IMR-90 (cell line): Measurements from ENCODE around the gene INPP5A. TPM values are rescaled to one million over a fixed set of nuclear protein-coding genes. Genes with fewer than 3 reads are reported as not detected.

ENCODE experiments used
- ATAC-seq: fragments of 200-7000 bp; cut with Tn5 transposase; 2 replicates; pipeline ENCODE4 v1.9.1; 2020; ENCODE audit warnings: low read depth, mild to moderate bottlenecking, moderate library complexity
- BruUV-seq: library from RNA; stranded (reverse); fragments of 400-500 nt; replicated peaks from 2 replicates; lab custom pipeline; 2021; lab: Mats Ljungman, UMichigan
- CTCF ChIA-PET: fragments of 300-600 bp; formaldehyde crosslinking; extraction: SDS; loops from one replicate; lab custom pipeline; 2021; ENCODE audit warnings: antibody characterized with exemption; lab: Yijun Ruan, JAX
- POLR2A ChIA-PET: fragments of 300-600 bp; sonication (Branson Sonifier 250); formaldehyde crosslinking; loops from one replicate; lab custom pipeline; 2022; ENCODE audit warnings: antibody characterized with exemption; ENCODE audit not compliant: unreplicated experiment; lab: Charles Lee
- DNase-seq: peaks from one replicate; pipeline ENCODE4 v3.0.0; 2013
- H2AFZ ChIP-seq: replicated peaks from 2 replicates; pipeline ENCODE3; 2013; ENCODE audit warnings: low read length, mild to moderate bottlenecking; ENCODE audit not compliant: poor library complexity
- H2AK5ac ChIP-seq: 2 replicates; pipeline ENCODE4 v1.6.1; 2013; ENCODE audit warnings: low read depth, low read length, inconsistent platforms
- H2AK9ac ChIP-seq: replicated peaks from 2 replicates; pipeline ENCODE3; 2013; ENCODE audit warnings: mild to moderate bottlenecking, low read depth, low read length, moderate library complexity; ENCODE audit not compliant: poor library complexity
- H2BK120ac ChIP-seq: 2 replicates; pipeline ENCODE4 v1.6.1; 2013; ENCODE audit warnings: low read depth, low read length, inconsistent platforms
- H2BK15ac ChIP-seq: 3 replicates; pipeline ENCODE4 v1.6.1; 2013; ENCODE audit warnings: low read depth, low read length, inconsistent platforms
- H2BK20ac ChIP-seq: 2 replicates; pipeline ENCODE4 v1.6.1; 2013; ENCODE audit warnings: low read depth, mild to moderate bottlenecking, inconsistent platforms, low read length, moderate library complexity
- H2BK5ac ChIP-seq: 2 replicates; pipeline ENCODE4 v1.6.1; 2013; ENCODE audit warnings: mild to moderate bottlenecking, low read depth, low read length, inconsistent platforms; ENCODE audit not compliant: poor library complexity, severe bottlenecking
- H3K14ac ChIP-seq: replicated peaks from 2 replicates; pipeline ENCODE4 v1.6.1; 2013; ENCODE audit warnings: low read depth, low read length, inconsistent platforms
- H3K18ac ChIP-seq: 2 replicates; pipeline ENCODE4 v1.6.1; 2013; ENCODE audit warnings: low read depth, low read length, control low read depth
- H3K23ac ChIP-seq: 2 replicates; pipeline ENCODE4 v1.6.1; 2013; ENCODE audit warnings: low read depth, low read length, inconsistent platforms
- H3K27ac ChIP-seq: 2 replicates; pipeline ENCODE4 v1.5.1; 2013; ENCODE audit warnings: mild to moderate bottlenecking, control low read depth, low read length; ENCODE audit not compliant: insufficient read depth
- H3K27me3 ChIP-seq: 2 replicates; pipeline ENCODE4 v1.6.1; 2013; ENCODE audit warnings: low read length; ENCODE audit not compliant: control insufficient read depth, insufficient read depth
- H3K36me3 ChIP-seq: 2 replicates; pipeline ENCODE4 v1.6.1; 2013; ENCODE audit warnings: low read length, mixed read lengths; ENCODE audit not compliant: control insufficient read depth, insufficient read depth
- H3K4ac ChIP-seq: 2 replicates; pipeline ENCODE4 v1.6.1; 2013; ENCODE audit warnings: low read depth, low read length, inconsistent platforms
- H3K4me1 ChIP-seq: 2 replicates; pipeline ENCODE4 v1.6.1; 2013; ENCODE audit warnings: low read length, mixed read lengths; ENCODE audit not compliant: control insufficient read depth, insufficient read depth
- H3K4me2 ChIP-seq: 2 replicates; pipeline ENCODE4 v1.6.1; 2013; ENCODE audit warnings: low read depth, mild to moderate bottlenecking, control low read depth, low read length, moderate library complexity
- H3K4me3 ChIP-seq: 2 replicates; pipeline ENCODE4 v1.5.1; 2013; ENCODE audit warnings: low read depth, mild to moderate bottlenecking, control low read depth, low read length, moderate library complexity; ENCODE audit not compliant: insufficient read depth
- H3K56ac ChIP-seq: 2 replicates; pipeline ENCODE4 v1.6.1; 2013; ENCODE audit warnings: low read length, inconsistent platforms; ENCODE audit not compliant: insufficient read depth; ENCODE audit errors: extremely low read depth
- H3K79me1 ChIP-seq, 2 experiments: 2 replicates each; pipeline ENCODE4 v1.6.1; 2013; ENCODE audit warnings: low read length in 2 of 2, inconsistent platforms in 1 of 2, low read depth in 1 of 2
- H3K9ac ChIP-seq: 2 replicates; pipeline ENCODE4 v1.6.1; 2013; ENCODE audit warnings: low read depth, low read length, control low read depth
- H3K9me1 ChIP-seq: 2 replicates; pipeline ENCODE4 v1.6.1; 2013; ENCODE audit warnings: low read length, inconsistent platforms; ENCODE audit not compliant: insufficient read depth
- H3K9me3 ChIP-seq: 2 replicates; pipeline ENCODE4 v1.6.1; 2013; ENCODE audit warnings: low read length; ENCODE audit not compliant: control insufficient read depth, insufficient read depth
- H4K20me1 ChIP-seq: 2 replicates; pipeline ENCODE4 v1.6.1; 2013; ENCODE audit warnings: low read length, inconsistent platforms; ENCODE audit not compliant: insufficient read depth
- H4K5ac ChIP-seq: 2 replicates; pipeline ENCODE4 v1.6.1; 2013; ENCODE audit warnings: mild to moderate bottlenecking, low read depth, low read length, control low read depth
- H4K8ac ChIP-seq, 2 experiments: 2 replicates each; pipeline ENCODE4 v1.6.1; 2013; ENCODE audit warnings: low read depth in 2 of 2, low read length in 2 of 2, control low read depth in 1 of 2, inconsistent platforms in 1 of 2
- H4K91ac ChIP-seq: 2 replicates; pipeline ENCODE4 v1.6.1; 2013; ENCODE audit warnings: low read depth, low read length, inconsistent platforms; ENCODE audit not compliant: insufficient read depth
- BHLHE40 ChIP-seq: fragments of 150-350 bp; IDR thresholded peaks from 2 replicates; pipeline ENCODE4 v1.6.1; 2016; ENCODE audit warnings: mild to moderate bottlenecking, low read depth, low read length
- CEBPB ChIP-seq: IDR thresholded peaks from 2 replicates; pipeline ENCODE4 v1.6.1; 2012; ENCODE audit warnings: low read depth, low read length, improper control_type of control experiment
- CTCF ChIP-seq: conservative IDR thresholded peaks from 2 replicates; pipeline ENCODE4 v1.5.1; 2012; ENCODE audit warnings: mild to moderate bottlenecking, low read depth, low read length, improper control_type of control experiment
- FOS ChIP-seq: fragments of 150-350 bp; IDR thresholded peaks from 2 replicates; pipeline ENCODE4 v1.6.1; 2016; ENCODE audit warnings: low read depth, low read length
- MAFK ChIP-seq: IDR thresholded peaks from 2 replicates; pipeline ENCODE4 v1.6.1; 2012; ENCODE audit warnings: low read depth, low read length, improper control_type of control experiment
- MXI1 ChIP-seq: IDR thresholded peaks from 2 replicates; pipeline ENCODE4 v1.6.1; 2012; ENCODE audit warnings: low read depth, mild to moderate bottlenecking, low read length, moderate library complexity, borderline replicate concordance
- POLR2A ChIP-seq: IDR thresholded peaks from 2 replicates; pipeline ENCODE4 v1.6.1; 2012; ENCODE audit warnings: mild to moderate bottlenecking, low read depth, low read length
- RAD21 ChIP-seq: IDR thresholded peaks from 2 replicates; pipeline ENCODE4 v1.6.1; 2012; ENCODE audit warnings: low read length, improper control_type of control experiment
- RCOR1 ChIP-seq: IDR thresholded peaks from 2 replicates; pipeline ENCODE4 v1.6.1; 2012; ENCODE audit warnings: mild to moderate bottlenecking, low read length, improper control_type of control experiment; ENCODE audit not compliant: insufficient replicate concordance
- RFX5 ChIP-seq: IDR thresholded peaks from 2 replicates; pipeline ENCODE4 v1.8.0; 2012; ENCODE audit warnings: low read depth, mild to moderate bottlenecking, low read length, moderate library complexity
- SMC3 ChIP-seq: fragments of 150-350 bp; IDR thresholded peaks from 2 replicates; pipeline ENCODE4 v1.6.1; 2016; ENCODE audit warnings: low read depth, mild to moderate bottlenecking, antibody characterized with exemption, low read length, moderate library complexity
- USF2 ChIP-seq: fragments of 150-350 bp; IDR thresholded peaks from 2 replicates; pipeline ENCODE4 v1.6.1; 2017; ENCODE audit warnings: mild to moderate bottlenecking, antibody characterized with exemption, low read length, low read depth
- WGBS, 2 experiments: methylation state at CpG; one replicate each; pipeline versions ENCODE4 v1.1.5 to v1.1.7; 2013; ENCODE audit warnings: missing lambda C conversion rate in 2 of 2; ENCODE audit not compliant: insufficient read length in 1 of 2; ENCODE audit errors: extremely low coverage in 2 of 2; 5-methylcytosine and 5-hydroxymethylcytosine counted together
- dilution Hi-C: fragments of 300-500 bp; cut with HindIII; formaldehyde crosslinking; loops from one replicate; pipeline ENCODE4 v1.14.3; 2018; ENCODE audit warnings: low sequenced_read_pairs; ENCODE audit not compliant: unreplicated experiment
- in situ Hi-C: fragments of 300-500 bp; cut with MboI; formaldehyde crosslinking; loops from 3 replicates; pipeline ENCODE4 v1.14.3; 2019; ENCODE audit warnings: low sequenced_read_pairs, inconsistent platforms, mixed read lengths
- intact Hi-C: fragments of 100-400 bp; cut with micrococcal nuclease; formaldehyde crosslinking; loops from 2 replicates; pipeline ENCODE4 v1.10.0; 2022
- polyA plus RNA-seq, 3 experiments: library from polyadenylated mRNA; depleted of rRNA; stranded (reverse); fragments of >200 nt; gene quantifications; 2 replicates each; pipeline ENCODE4 v1.2.3, GENCODE V29; 2012; ENCODE audit warnings: low replicate concordance in 1 of 3
- total RNA-seq: library from RNA; depleted of rRNA; stranded (reverse); fragments of >200 nt; gene quantifications from 2 replicates; pipeline ENCODE4 v1.2.3, GENCODE V29; 2012
- TF ChIP-seq, protein P1 (sequence below): fragments of 150-350 bp; IDR thresholded peaks from 2 replicates; pipeline ENCODE4 v1.6.1; 2016; ENCODE audit warnings: low read depth, mild to moderate bottlenecking, low read length, moderate library complexity, borderline replicate concordance

Gene INPP5A
- total and polyA plus RNA-seq, 2 of the 4 experiments (the other 2 are of a cell fraction) = 21.4 to 36.7 TPM

- no peak overlapping the region for H2AK5ac ChIP-seq
- H2AK9ac ChIP-seq = no peak overlapping the region
- no peak overlapping the region for H4K5ac ChIP-seq
- WGBS, 2 experiments = 59% methylated on average over 20 of the region's 40 CpGs; no CpG with 5 or more reads in 1 of the 2 experiments
- peaks cover 63% of the 10 kb centered on the region for H4K20me1 ChIP-seq
- H2BK120ac ChIP-seq = no peak overlapping the region
- no peak overlapping the region for H3K9ac ChIP-seq
- no peak overlapping the region for H3K18ac ChIP-seq
- H3K79me1 ChIP-seq = peaks cover 27 to 28% of the 10 kb centered on the region in 2 experiments
- H2AFZ ChIP-seq = no peak overlapping the region
- no peak overlapping the region for H2BK5ac ChIP-seq
- H3K27ac ChIP-seq = no peak overlapping the region
- H3K36me3 ChIP-seq = no peaks in the 10 kb centered on the region
- dilution Hi-C loops (no loop called here), in situ Hi-C loops (no loop called here), intact Hi-C loops (no loop called here)
- peaks cover 2% of the 10 kb centered on the region; the same call in 1 of the 2 replicates for H3K4me1 ChIP-seq
- no peak overlapping the region for H4K8ac ChIP-seq
- no peak overlapping the region for H2BK20ac ChIP-seq
- no peak overlapping the region for H4K91ac ChIP-seq
- H3K23ac ChIP-seq = no peak overlapping the region
- POLR2A ChIA-PET = no interaction called here
- no peak overlapping the region; the same call in 1 of the 2 replicates for H3K4me2 ChIP-seq
- TF ChIP-seq RFX5 (no peak), USF2 (no peak), POLR2A (no peak), FOS (no peak), RCOR1 (no peak), CEBPB (no peak), MAFK (no peak), SMC3 (no peak), RAD21 (no peak), MXI1 (no peak), CTCF (no peak), BHLHE40 (no peak)
- TF ChIP-seq, protein P1, sequence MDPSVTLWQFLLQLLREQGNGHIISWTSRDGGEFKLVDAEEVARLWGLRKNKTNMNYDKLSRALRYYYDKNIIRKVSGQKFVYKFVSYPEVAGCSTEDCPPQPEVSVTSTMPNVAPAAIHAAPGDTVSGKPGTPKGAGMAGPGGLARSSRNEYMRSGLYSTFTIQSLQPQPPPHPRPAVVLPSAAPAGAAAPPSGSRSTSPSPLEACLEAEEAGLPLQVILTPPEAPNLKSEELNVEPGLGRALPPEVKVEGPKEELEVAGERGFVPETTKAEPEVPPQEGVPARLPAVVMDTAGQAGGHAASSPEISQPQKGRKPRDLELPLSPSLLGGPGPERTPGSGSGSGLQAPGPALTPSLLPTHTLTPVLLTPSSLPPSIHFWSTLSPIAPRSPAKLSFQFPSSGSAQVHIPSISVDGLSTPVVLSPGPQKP = no peak
- H2BK15ac ChIP-seq = no peak overlapping the region
- peaks cover 3% of the 10 kb centered on the region; the same call in 1 of the 2 replicates for H3K9me1 ChIP-seq
- no peaks in the 10 kb centered on the region for H3K27me3 ChIP-seq
- DNase-seq = peak; percentile 49
- BruUV-seq = no TSS peak
- CTCF ChIA-PET = no interaction called here
- no peak overlapping the region for H3K4me3 ChIP-seq
- ATAC-seq = no peak
- H3K56ac ChIP-seq = no peak overlapping the region
- no peak overlapping the region for H3K14ac ChIP-seq
- no peak overlapping the region for H3K4ac ChIP-seq
- no peaks in the 10 kb centered on the region for H3K9me3 ChIP-seq
These were observed 69.1 kb downstream of the INPP5A start for GRCh38 chr10:132606536-132607316.
